Endodermal cell (in vitro differentiated cells): ENCODE data around the gene SPTLC2. TPM values are rescaled to one million over a fixed set of nuclear protein-coding genes. Genes with fewer than 3 reads are reported as not detected.

Source experiments
- DNase-seq: peaks from one replicate; pipeline ENCODE4 v3.0.0-alpha.2; 2017
- H3K27ac ChIP-seq: 2 replicates; pipeline ENCODE4 v1.5.1; 2013; ENCODE audit warnings: mild to moderate bottlenecking, low read depth, low read length, moderate library complexity
- H3K27me3 ChIP-seq: 2 replicates; pipeline ENCODE4 v1.6.1; 2013; ENCODE audit warnings: mild to moderate bottlenecking, low read length, moderate library complexity; ENCODE audit not compliant: insufficient read depth, control insufficient read depth, poor library complexity, severe bottlenecking
- H3K36me3 ChIP-seq: 2 replicates; pipeline ENCODE4 v1.7.0; 2013; ENCODE audit warnings: mild to moderate bottlenecking, low read length, moderate library complexity; ENCODE audit not compliant: control insufficient read depth, insufficient read depth
- H3K4me1 ChIP-seq: one replicate; pipeline ENCODE4 v1.7.0; 2013; ENCODE audit warnings: low read length; ENCODE audit not compliant: control insufficient read depth, insufficient read depth
- H3K4me3 ChIP-seq: 2 replicates; pipeline ENCODE4 v1.5.1; 2013; ENCODE audit warnings: mild to moderate bottlenecking, low read length, moderate library complexity
- H3K9ac ChIP-seq: 2 replicates; pipeline ENCODE4 v1.6.1; 2013; ENCODE audit warnings: mild to moderate bottlenecking, low read length, moderate library complexity; ENCODE audit not compliant: poor library complexity, severe bottlenecking; ENCODE audit errors: extremely low read depth
- H3K9me3 ChIP-seq: 2 replicates; pipeline ENCODE4 v1.6.1; 2013; ENCODE audit warnings: mild to moderate bottlenecking, low read length, moderate library complexity; ENCODE audit not compliant: control insufficient read depth
- H3K27ac Mint-ChIP-seq: 2 replicates; pipeline ENCODE4 v1.8.0; 2020; ENCODE audit warnings: mixed read lengths
- H3K27me3 Mint-ChIP-seq: 2 replicates; pipeline ENCODE4 v1.8.0; 2021; ENCODE audit warnings: mild to moderate bottlenecking, mixed read lengths; ENCODE audit not compliant: insufficient read depth
- H3K36me3 Mint-ChIP-seq: 2 replicates; pipeline ENCODE4 v1.8.0; 2020; ENCODE audit warnings: low read depth, mixed read lengths
- H3K4me1 Mint-ChIP-seq: 2 replicates; pipeline ENCODE4 v1.8.0; 2020; ENCODE audit warnings: mixed read lengths
- H3K4me3 Mint-ChIP-seq: 2 replicates; pipeline ENCODE4 v1.8.0; 2020; ENCODE audit warnings: mild to moderate bottlenecking, moderate library complexity, mixed read lengths
- H3K9me3 Mint-ChIP-seq: 2 replicates; pipeline ENCODE4 v1.8.0; 2020; ENCODE audit warnings: mild to moderate bottlenecking, mixed read lengths
- CTCF ChIP-seq: fragments of 200-600 bp; sonication (generic); conservative IDR thresholded peaks from 2 replicates; pipeline ENCODE4 v1.5.0; 2021; ENCODE audit warnings: antibody characterized with exemption, mild to moderate bottlenecking
- WGBS, 2 experiments: methylation state at CpG; one replicate each; pipeline versions ENCODE4 v1.1.5 to v1.1.7; 2013; ENCODE audit warnings: missing lambda C conversion rate in 2 of 2, mixed read lengths in 1 of 2; ENCODE audit not compliant: insufficient coverage in 1 of 2, insufficient read length in 1 of 2; 5-methylcytosine and 5-hydroxymethylcytosine counted together
- total RNA-seq, 2 donors: library from RNA; stranded (reverse); fragmentation: NEBNext Ultra II Directional in 1 of 2; extraction: Animal tissue kit (Norgen Biotek cat#: 25700) in 1 of 2; gene quantifications; 2 replicates in 1 of 2; 3 replicates in 1 of 2; pipeline ENCODE4 v1.2.1, GENCODE V29; 2021

The SPTLC2 gene
- total RNA-seq, 2 donors from 2014 or later = 32.6 to 32.7 TPM

- DNase-seq = no peak
- Histone ChIP-seq H3K9ac (no peak overlapping the region), H3K27ac (no peak overlapping the region), H3K27me3 (no peaks in the 10 kb centered on the region), H3K4me1 (peaks cover 2% of the 10 kb centered on the region), H3K36me3 (no peaks in the 10 kb centered on the region), H3K4me3 (no peak overlapping the region), H3K9me3 (no peaks in the 10 kb centered on the region)
- no peak for TF ChIP-seq CTCF
- H3K27ac Mint-ChIP-seq = no peak overlapping the region
- H3K4me3 Mint-ChIP-seq = no peak overlapping the region
- H3K36me3 Mint-ChIP-seq = no peaks in the 10 kb centered on the region
- peaks cover 3% of the 10 kb centered on the region for H3K4me1 Mint-ChIP-seq
- 92 to 100% methylated on average over 4 to 16 of the region's 16 CpGs for WGBS, 2 experiments
- no peaks in the 10 kb centered on the region for H3K9me3 Mint-ChIP-seq
- H3K27me3 Mint-ChIP-seq = peaks cover 4% of the 10 kb centered on the region
These were observed 3.9 kb upstream of the SPTLC2 start for GRCh38 chr14:77620222-77620870.

- peaks cover 8% of the 10 kb centered on the region for H3K4me1 Mint-ChIP-seq
- H3K27me3 Mint-ChIP-seq = peaks cover 4% of the 10 kb centered on the region
These were observed 2.0 kb upstream of the SPTLC2 start for GRCh38 chr14:77618381-77618970.

DNA sequence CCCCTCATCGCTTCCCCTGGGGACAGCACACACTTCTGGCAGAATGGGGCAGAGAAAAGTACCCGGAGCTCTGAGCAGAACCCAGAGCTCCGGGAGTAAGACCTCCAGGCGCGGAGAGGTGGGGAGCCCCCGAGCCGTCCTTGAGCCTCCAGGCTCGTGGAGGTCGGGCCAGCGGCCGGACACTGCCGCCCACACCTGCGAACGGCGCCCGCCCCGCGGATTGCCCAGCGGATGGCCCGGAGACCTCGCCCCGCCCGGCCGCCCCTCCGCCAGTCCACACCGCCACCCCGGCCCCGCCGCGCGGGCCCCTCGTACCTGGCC is 344 bp downstream of the SPTLC2 start:
- Mint-ChIP-seq H3K4me3 (peak overlapping the region; percentile 86), H3K9me3 (no peaks in the 10 kb centered on the region), H3K27ac (peak overlapping the region; percentile 92), H3K27me3 (peaks cover 4% of the 10 kb centered on the region), H3K36me3 (peaks cover 8% of the 10 kb centered on the region), H3K4me1 (peaks cover 19% of the 10 kb centered on the region)
- TF ChIP-seq CTCF = no peak
- Histone ChIP-seq H3K9ac (peak overlapping the region; percentile 60), H3K4me1 (peaks cover 4% of the 10 kb centered on the region), H3K27ac (no peak overlapping the region), H3K27me3 (no peaks in the 10 kb centered on the region), H3K4me3 (peak overlapping the region; percentile 98), H3K36me3 (no peaks in the 10 kb centered on the region), H3K9me3 (no peaks in the 10 kb centered on the region)
- WGBS, 2 experiments = 0% methylated on average over 32 of the region's 32 CpGs; no CpG with 5 or more reads in 1 of the 2 experiments
- no peak for DNase-seq

More at GRCh38 chr14:77618381-77618970, 2.0 kb upstream of the SPTLC2 start:
- no peak overlapping the region for H3K9ac ChIP-seq
- no peaks in the 10 kb centered on the region for H3K36me3 ChIP-seq
- no peaks in the 10 kb centered on the region for H3K27me3 ChIP-seq
- TF ChIP-seq CTCF = no peak
- no peaks in the 10 kb centered on the region for H3K9me3 ChIP-seq
- no peak overlapping the region for H3K27ac Mint-ChIP-seq
- H3K36me3 Mint-ChIP-seq = peaks cover 8% of the 10 kb centered on the region
- H3K27ac ChIP-seq = no peak overlapping the region
- WGBS, 2 experiments = 86 to 93% methylated on average over 6 of the region's 6 CpGs
- no peak overlapping the region for H3K4me3 Mint-ChIP-seq
- no peak overlapping the region for H3K4me3 ChIP-seq
- H3K9me3 Mint-ChIP-seq = no peaks in the 10 kb centered on the region
- peaks cover 6% of the 10 kb centered on the region for H3K4me1 ChIP-seq
- DNase-seq = no peak
